ENCODE measurements around the gene ABCB11. TPM values are rescaled to one million over a fixed set of nuclear protein-coding genes. Genes with fewer than 3 reads are reported as not detected.

The ABCB11 gene
- total RNA-seq, 4 donors from 2014 or later: under 0.01 to 1.2 (median 0.11) TPM; not detected in 1

DNA sequence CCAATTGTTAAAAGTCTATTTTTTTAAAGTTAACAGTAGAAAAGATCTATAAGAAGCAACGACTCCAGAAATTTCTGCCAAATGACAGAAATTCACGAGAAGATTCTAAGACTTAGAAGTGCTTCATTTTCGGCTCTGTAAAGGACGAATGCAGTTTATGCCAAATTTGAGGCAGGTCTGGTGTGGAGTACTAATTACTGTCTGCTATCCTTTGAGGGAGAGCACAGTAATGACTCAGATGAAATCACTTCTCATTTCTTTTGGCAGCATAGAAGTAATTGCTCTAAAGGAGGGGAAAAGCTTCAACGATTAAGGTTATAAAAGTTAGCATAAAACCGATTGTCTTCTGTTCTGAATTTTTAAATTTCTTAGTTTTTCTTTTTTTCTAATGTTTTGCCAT lies 118.7 kb downstream of the ABCB11 start:
- no peaks in the 10 kb centered on the region for H3K36me3 ChIP-seq
- no peaks in the 10 kb centered on the region for H3K27me3 ChIP-seq
- no peaks in the 10 kb centered on the region for H3K4me1 ChIP-seq
- 62 to 76% methylated on average over 6 of the region's 6 CpGs for WGBS, 2 donors
- no peak for TF ChIP-seq POLR2A (IDR thresholded peaks at IDR 0.05)
- TF ChIP-seq, protein P1, sequence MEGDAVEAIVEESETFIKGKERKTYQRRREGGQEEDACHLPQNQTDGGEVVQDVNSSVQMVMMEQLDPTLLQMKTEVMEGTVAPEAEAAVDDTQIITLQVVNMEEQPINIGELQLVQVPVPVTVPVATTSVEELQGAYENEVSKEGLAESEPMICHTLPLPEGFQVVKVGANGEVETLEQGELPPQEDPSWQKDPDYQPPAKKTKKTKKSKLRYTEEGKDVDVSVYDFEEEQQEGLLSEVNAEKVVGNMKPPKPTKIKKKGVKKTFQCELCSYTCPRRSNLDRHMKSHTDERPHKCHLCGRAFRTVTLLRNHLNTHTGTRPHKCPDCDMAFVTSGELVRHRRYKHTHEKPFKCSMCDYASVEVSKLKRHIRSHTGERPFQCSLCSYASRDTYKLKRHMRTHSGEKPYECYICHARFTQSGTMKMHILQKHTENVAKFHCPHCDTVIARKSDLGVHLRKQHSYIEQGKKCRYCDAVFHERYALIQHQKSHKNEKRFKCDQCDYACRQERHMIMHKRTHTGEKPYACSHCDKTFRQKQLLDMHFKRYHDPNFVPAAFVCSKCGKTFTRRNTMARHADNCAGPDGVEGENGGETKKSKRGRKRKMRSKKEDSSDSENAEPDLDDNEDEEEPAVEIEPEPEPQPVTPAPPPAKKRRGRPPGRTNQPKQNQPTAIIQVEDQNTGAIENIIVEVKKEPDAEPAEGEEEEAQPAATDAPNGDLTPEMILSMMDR (IDR thresholded peaks at IDR 0.05): no peak
- no peak for DNase-seq
- no peak overlapping the region for H3K27ac ChIP-seq
- H3K4me3 ChIP-seq (replicated peaks in 1 of 3): no peak overlapping the region
- intact Hi-C loops (cut with DNase I): no loop called here
- H3K9me3 ChIP-seq: no peaks in the 10 kb centered on the region

DNA sequence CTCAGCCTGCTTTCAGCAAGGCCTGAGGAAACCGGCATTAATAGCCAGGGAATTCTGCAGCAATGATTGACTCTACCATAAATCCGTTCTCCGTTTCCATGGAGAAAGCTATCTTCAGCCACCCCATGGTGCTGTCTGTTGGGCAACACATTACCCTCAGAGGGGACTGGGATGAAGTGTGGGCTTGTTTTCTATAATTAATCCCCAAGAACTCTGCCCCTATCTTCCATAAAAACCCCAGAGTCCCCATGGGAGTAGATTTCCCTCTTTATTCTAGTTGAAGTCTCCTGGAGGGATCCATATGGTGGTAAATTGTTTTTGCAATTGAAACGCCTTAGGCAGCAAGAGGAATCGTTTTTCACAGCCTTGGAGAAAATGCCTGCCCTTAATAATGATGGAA lies 120.8 kb downstream of the ABCB11 start:
- Histone ChIP-seq H3K4me3 (replicated peaks in 1 of 3) (no peak overlapping the region), H3K4me1 (no peaks in the 10 kb centered on the region), H3K36me3 (no peaks in the 10 kb centered on the region), H3K27ac (no peak overlapping the region), H3K9me3 (no peaks in the 10 kb centered on the region), H3K27me3 (no peaks in the 10 kb centered on the region)
- DNase-seq: no peak
- no peak for TF ChIP-seq POLR2A (IDR thresholded peaks at IDR 0.05)
- TF ChIP-seq, protein P1 (IDR thresholded peaks at IDR 0.05): no peak
- intact Hi-C loops (cut with DNase I): no loop called here
- WGBS, 2 donors: 76 to 82% methylated on average over 5 of the region's 5 CpGs

DNA sequence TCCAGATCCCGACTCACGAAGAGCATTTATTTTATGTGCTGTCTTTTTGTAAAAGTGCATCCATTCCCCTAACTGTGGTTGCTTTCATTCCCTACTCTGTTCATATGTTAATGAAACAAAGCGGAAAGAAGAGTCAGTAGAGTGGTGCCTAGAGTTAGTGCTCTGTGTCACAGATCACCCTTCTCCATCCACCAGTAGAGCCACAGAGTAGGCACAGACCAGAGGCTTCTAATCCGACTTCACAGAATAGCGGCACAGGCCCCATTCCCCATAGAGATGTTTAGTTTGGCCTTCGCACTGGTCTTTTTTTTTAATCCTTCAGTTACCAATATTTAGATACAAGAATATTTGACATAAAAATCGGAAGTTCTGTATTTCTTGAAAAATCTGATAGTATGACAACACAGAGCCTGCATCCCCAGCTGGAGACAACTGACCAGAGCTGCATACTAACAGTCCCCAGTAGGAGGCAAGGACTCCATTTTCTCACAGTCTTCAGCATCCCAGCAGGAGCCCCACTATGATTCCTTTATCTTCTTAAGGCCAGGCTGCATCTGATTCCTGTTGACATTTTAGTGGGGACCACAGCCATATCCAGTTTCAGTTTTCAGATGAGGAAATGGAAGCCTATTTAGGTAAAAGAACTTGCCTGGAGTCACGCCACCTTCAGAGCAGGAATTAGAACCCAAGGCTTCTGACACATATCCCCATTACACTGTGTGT lies 123.0 kb downstream of the ABCB11 start:
- WGBS, 2 donors: 88 to 93% methylated on average over 8 of the region's 8 CpGs
- H3K9me3 ChIP-seq: no peaks in the 10 kb centered on the region
- intact Hi-C loops (cut with DNase I): no loop called here
- TF ChIP-seq, protein P1 (IDR thresholded peaks at IDR 0.05): no peak
- no peak for TF ChIP-seq POLR2A (IDR thresholded peaks at IDR 0.05)
- H3K36me3 ChIP-seq: no peaks in the 10 kb centered on the region
- no peak overlapping the region for H3K27ac ChIP-seq
- H3K4me1 ChIP-seq: no peaks in the 10 kb centered on the region
- DNase-seq: no peak
- H3K4me3 ChIP-seq (replicated peaks in 1 of 3): no peak overlapping the region
- no peaks in the 10 kb centered on the region for H3K27me3 ChIP-seq

DNA sequence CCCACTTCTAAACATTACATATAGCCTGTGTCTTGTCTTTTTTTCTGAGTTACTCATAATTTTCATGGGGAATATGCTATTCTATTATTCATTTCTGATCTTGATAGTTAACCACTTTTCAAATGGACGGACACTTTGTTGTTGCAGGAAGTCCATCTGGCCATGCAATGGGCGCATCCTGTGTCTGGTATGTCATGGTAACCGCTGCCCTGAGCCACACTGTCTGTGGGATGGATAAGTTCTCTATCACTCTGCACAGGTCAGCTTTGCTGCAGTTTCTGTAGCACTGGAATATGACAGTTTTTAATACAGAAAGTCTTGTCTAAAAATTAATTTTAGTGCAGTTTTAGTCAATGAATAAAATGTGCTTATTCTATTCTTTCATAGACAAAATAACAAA lies 126.8 kb downstream of the ABCB11 start:
- intact Hi-C loops (cut with DNase I): no loop called here
- no peak for TF ChIP-seq POLR2A (IDR thresholded peaks at IDR 0.05)
- TF ChIP-seq, protein P1 (IDR thresholded peaks at IDR 0.05): no peak
- Histone ChIP-seq H3K27ac (no peak overlapping the region), H3K4me3 (replicated peaks in 1 of 3) (no peak overlapping the region), H3K36me3 (no peaks in the 10 kb centered on the region), H3K4me1 (no peaks in the 10 kb centered on the region), H3K9me3 (no peaks in the 10 kb centered on the region), H3K27me3 (no peaks in the 10 kb centered on the region)
- no peak for DNase-seq
- 91 to 92% methylated on average over 3 of the region's 3 CpGs for WGBS, 2 donors

DNA sequence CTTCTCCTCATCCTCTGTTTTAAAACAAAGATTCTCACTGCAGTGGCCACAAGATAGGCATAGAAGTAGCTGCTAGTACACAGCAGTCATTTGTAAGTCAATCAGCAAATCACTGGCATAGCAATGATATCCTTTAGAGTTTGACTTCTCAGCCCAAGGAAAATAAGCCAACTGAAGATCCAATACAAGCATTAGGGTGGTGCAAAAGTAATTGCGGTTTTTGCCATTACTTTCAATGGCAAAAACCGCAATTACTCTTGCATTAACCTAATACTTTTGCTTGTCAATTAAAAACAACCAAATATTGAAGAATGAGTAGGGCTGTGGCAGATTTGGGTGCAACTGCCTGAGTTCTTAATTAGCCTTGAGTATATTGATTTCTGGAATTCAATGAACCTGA lies 127.2 kb downstream of the ABCB11 start:
- Histone ChIP-seq H3K27me3 (no peaks in the 10 kb centered on the region), H3K4me1 (no peaks in the 10 kb centered on the region), H3K4me3 (replicated peaks in 1 of 3) (no peak overlapping the region), H3K36me3 (no peaks in the 10 kb centered on the region), H3K9me3 (no peaks in the 10 kb centered on the region), H3K27ac (no peak overlapping the region)
- no peak for DNase-seq
- 90 to 94% methylated on average over 2 of the region's 2 CpGs for WGBS, 2 donors
- no peak for TF ChIP-seq POLR2A (IDR thresholded peaks at IDR 0.05)
- TF ChIP-seq, protein P1 (IDR thresholded peaks at IDR 0.05): no peak
- intact Hi-C loops (cut with DNase I): no loop called here

All from thyroid gland (tissue), 4 donors.